Neural cell (in vitro differentiated cells): ENCODE data around the gene SCAF4.

Experiments
- CTCF ChIP-seq: fragments of 450-650 bp; IDR thresholded peaks from 2 replicates; pipeline ENCODE4 v1.5.1; 2014; ENCODE audit warnings: antibody characterized with exemption, mild to moderate bottlenecking, moderate library complexity; ENCODE audit not compliant: poor library complexity, severe bottlenecking
- EP300 ChIP-seq: fragments of 450-650 bp; conservative IDR thresholded peaks from 2 replicates; pipeline ENCODE4 v1.6.1; 2014; ENCODE audit warnings: antibody characterized with exemption, mild to moderate bottlenecking, moderate library complexity; ENCODE audit not compliant: poor library complexity, severe bottlenecking
- EZH2 ChIP-seq: fragments of 200-600, 300-800 bp; shearing (Covaris generic), sonication (generic); IDR thresholded peaks from 2 replicates; pipeline ENCODE4 v1.6.1; 2014; ENCODE audit warnings: antibody characterized with exemption, low read length, borderline replicate concordance, mild to moderate bottlenecking; ENCODE audit not compliant: insufficient read depth, poor library complexity, severe bottlenecking
- MXI1 ChIP-seq: fragments of 450-650 bp; conservative IDR thresholded peaks from 2 replicates; pipeline ENCODE4 v1.6.1; 2014; ENCODE audit warnings: antibody characterized with exemption, mild to moderate bottlenecking; ENCODE audit not compliant: poor library complexity, severe bottlenecking

- TF ChIP-seq CTCF: no peak
- TF ChIP-seq MXI1: no peak
- TF ChIP-seq EZH2: no peak
- TF ChIP-seq EP300: no peak
Measured at GRCh38 chr21:31706562-31706961, 25.4 kb downstream of the SCAF4 start.
